ENCODE results near the gene SMPD3.

SMPD3 gene

GRCh38 chr16:68319185-68319908, 129.0 kb downstream of the SMPD3 start:
- DNase-seq = no peak

GRCh38 chr16:68313116-68313515, 135.2 kb downstream of the SMPD3 start:
- DNase-seq = no peak

GRCh38 chr16:68310774-68311511, 137.4 kb downstream of the SMPD3 start, which contains the start of the genes PRMT7 and SLC7A6OS:
TSS of gene PRMT7 (plus strand) at chr16:68311019. CDS start at chr16:68315980, 4,961 bp downstream.
TSS of gene SLC7A6OS (minus strand) at chr16:68310946. CDS start at chr16:68310926, 20 bp downstream.
- DNase-seq = peak; percentile 19

GRCh38 chr16:68310437-68310773, 137.9 kb downstream of the SMPD3 start:
- no peak for DNase-seq

GRCh38 chr16:68309799-68310198, 138.5 kb downstream of the SMPD3 start:
- DNase-seq = no peak
